HL-60 (cell line): ENCODE data around the gene USP35.
A peak's percentile ranks its signal among the peaks of the same experiment; 100 is the strongest.

Experiments
- CTCF ChIP-seq: IDR thresholded peaks from one replicate; pipeline ENCODE4 v1.5.1; 2011; ENCODE audit warnings: low read length, control low read depth, inconsistent platforms; ENCODE audit not compliant: insufficient read depth
- GABPA ChIP-seq: IDR thresholded peaks from 2 replicates; pipeline ENCODE4 v1.6.1; 2012; ENCODE audit warnings: low read depth
- POLR2AphosphoS5 ChIP-seq: IDR thresholded peaks from 2 replicates; pipeline ENCODE4 v1.6.1; 2012; ENCODE audit warnings: low read depth
- REST ChIP-seq: IDR thresholded peaks from 2 replicates; pipeline ENCODE4 v1.6.1; 2012; ENCODE audit warnings: low read depth; ENCODE audit not compliant: insufficient replicate concordance
- SPI1 ChIP-seq: IDR thresholded peaks from 2 replicates; pipeline ENCODE4 v1.6.1; 2012; ENCODE audit warnings: low read depth, mild to moderate bottlenecking, borderline replicate concordance

- no peak for TF ChIP-seq CTCF
- TF ChIP-seq POLR2AphosphoS5: no peak
- no peak for TF ChIP-seq GABPA
- TF ChIP-seq REST: no peak
- peak; percentile 25; the same call in 1 of the 2 replicates for TF ChIP-seq SPI1
Measured at GRCh38 chr11:78203184-78203583, 14.5 kb downstream of the USP35 start.
